Colon (tissue), 2 donors: Measurements from ENCODE around the gene RNF223.
"Not testable (repeated sequence)": the region's sequence is repeated elsewhere in the genome, so short reads cannot be mapped to it uniquely, and the experiment has no call there.

ENCODE experiments used
- FAIRE-seq: peaks from 2 replicates; lab custom pipeline; 2012; peaks lifted over from hg19 to GRCh38; lab: Jason Lieb, UNC
- donor health status: control.
- donor health status: control.

RNF223 gene

DNA sequence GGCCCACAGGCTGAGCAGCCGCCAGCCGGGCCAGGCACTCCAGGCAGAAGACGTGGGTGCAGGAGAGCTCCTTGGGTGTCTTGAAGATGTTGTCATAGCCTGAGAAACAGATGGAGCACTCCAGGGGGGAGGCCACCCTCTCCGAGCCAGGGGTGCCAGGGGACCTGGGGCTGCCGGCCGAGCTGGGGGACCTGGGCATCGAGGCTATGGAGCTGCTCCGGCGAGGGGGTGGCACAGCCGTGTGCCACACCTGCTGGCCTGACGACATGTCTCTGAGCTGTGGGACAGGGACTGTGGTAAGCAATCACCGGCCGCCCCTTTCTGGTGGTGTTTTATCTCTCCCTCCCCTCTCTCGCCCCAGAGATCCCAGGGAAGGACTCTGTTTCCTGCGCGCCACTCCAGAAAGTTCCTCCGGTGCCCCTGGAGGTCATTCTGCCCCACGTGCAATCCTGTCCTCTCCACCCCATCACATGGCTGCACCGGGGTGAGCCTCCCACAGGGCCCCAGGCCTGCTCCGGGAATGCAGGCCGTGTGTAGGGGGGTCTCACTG is 1.7 kb downstream of the RNF223 start:
- FAIRE-seq = no peak

DNA sequence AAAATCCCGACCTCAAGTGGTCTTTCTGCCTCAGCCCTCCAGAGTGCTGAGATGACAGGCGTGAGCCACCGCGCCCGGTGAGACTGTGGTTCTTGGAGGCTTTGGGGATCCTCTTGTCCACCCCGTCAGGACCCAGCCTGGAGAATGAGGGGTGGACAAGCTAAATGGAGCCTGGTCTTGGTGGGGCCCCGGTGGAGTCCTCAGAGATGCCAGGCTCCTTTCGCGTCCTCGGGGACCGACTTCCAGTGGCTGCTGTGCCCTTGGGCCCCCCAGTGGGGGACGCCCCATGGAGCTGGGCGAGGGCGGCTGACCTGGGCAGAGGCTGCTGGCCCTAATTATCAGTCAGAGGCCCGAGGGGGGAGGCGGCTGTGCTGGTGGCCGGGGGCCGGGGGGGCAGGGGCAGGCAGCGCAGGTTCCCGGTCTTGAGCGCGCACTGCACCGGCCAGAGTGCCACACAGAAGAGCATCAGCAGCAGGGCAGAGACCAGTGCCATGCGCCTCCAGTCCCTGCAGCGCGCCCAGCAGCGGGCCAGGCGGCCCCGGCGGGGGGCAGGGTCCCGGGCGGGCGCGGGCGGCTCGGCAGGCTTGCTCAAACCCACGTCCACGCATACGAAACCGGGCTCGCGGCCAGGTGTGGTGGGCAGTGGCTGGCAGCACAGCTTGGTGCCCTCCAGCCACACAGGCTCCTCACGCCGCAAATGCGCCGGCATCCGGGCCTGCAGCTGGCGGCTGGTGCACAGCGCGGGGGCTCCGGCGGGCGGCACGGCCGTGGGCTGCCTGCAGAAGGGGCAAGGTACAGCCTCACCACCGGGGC is 2.4 kb downstream of the RNF223 start:
- no peak for FAIRE-seq

DNA sequence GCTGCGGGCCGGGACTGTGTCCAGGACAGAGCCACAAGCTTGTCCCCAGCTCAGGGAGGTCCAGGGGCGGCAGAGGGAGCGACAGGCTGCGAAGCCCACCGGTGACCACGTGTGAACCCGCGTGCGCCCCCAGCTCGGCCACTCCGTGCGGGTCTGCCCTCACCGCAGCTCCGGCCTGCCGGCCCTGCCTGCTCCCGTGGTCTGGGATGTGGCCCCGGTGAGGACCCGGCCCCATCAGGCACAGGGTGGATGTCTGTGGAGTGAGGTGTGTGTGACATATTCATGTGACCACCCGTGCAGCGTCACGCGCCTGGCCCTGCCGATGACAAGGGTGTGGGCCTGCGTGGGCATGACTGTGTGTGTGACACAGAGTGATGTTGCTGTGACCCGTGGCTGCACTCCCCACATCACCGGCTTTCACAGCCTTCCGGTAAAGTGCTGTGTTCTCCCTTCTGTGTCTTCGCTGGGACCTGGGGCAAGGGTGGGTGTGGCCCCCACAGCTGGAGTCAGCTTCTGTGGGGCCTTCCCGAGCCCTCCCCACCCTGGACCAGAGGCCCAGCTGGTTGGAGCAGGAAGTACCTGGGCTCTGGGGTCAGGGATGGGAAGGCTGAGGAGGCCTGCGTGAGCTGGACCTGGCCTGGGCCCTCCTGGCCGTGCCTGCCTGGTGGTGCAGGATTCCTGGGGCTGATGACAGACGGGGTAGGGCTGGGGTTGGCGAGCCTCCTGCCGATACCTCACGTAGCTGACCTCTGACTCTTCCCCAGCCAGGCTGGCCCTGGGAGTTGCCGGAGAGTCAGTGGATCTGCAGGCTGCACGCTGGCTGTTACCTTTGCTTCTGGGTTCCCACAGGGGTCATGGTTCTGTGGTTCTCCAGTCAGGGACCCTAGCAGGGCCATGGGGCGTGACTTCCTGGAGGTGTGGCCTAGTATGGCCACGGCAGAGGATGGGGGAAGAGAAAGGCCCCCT is 4.1 kb downstream of the RNF223 start:
- FAIRE-seq = no peak

DNA sequence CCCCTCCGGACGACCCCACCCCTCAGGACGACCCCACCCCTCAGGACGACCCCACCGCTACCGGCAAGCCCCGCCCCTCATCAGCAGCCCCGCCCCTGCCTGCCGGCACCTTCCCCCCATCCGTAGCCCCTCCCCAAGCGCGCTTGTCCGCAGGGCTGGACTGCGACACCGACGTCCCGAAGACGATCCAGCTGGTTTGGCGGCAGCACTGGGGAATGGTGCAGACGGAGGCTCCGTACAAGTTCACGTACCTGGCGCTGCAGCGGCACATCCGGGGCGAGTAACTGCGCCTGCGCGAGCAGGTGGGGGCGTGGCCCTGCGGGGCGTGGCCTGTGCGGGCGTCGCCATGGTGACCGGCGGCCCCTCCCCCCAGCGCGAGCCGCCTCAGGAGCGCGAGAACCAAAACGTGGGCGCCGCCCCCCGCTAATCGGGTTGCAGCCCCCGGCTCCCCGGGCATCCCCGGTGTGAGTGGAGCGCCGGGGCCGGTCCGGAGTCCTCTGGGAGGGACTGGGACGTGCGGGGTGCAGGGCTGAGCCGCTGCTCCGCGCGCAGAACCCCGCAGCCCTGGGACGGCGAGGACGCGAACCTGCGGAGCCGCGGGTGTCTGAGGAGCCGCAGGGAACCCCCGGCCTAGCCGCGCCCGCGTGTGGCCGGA is 4.9 kb downstream of the RNF223 start:
- no peak for FAIRE-seq

DNA sequence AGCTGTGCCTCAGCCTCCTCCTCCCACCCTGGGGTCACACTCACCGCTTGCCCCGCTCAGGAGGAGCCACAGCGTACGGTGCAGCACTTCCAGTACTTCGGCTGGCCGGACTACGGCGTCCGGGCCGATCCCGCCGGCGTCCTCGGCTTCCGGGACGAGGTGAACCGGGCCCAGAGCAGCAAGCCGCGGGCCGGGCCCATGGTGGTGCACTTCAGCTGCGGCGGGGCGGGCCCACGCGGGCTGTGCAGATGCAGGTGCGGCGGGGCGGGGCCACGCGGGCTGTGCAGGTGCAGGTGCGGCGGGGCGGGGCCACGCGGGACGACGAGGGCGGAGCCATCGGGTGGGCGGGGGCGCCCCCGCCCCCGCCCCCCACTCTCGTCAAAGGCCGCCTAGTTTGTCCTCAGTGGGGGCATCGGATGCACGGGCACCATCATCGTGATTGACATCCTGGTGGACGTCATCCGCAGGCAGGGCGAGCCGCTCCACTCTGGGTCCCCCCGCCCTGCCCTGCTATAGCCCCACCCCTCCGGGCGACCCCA is 5.5 kb downstream of the RNF223 start:
- no peak for FAIRE-seq

DNA sequence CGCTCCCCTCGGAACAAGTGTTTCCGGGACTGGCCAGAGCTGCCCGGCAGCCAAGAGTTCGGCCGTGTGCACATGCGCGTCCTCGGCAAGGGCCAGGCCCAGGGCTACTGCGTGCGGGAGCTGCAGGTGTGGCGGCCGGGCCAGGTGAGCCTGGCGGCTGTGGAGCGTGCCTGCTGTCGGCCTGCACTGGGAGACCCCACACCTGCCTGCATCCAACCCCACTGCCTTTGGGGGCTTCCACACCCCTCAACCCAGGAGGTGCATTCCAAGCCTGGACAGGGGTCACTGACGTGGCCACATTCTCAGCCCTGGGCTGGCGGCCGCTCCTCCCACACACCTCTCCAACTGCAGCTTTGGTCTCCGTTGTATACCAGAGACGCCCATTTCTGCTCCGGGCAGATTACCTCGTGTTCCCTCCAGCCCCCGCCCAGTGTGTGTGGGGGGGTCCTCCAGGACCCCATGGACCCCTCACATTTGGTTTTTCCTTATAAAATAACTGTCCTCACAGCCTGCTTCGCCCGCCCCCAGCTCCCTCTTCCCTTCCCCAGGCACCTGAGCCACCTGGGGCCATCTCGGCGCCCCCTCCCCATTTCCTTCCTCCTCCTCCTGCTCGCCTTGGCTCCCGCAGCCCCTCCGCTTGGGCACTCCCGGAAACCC is 6.1 kb downstream of the RNF223 start:
- no peak for FAIRE-seq

DNA sequence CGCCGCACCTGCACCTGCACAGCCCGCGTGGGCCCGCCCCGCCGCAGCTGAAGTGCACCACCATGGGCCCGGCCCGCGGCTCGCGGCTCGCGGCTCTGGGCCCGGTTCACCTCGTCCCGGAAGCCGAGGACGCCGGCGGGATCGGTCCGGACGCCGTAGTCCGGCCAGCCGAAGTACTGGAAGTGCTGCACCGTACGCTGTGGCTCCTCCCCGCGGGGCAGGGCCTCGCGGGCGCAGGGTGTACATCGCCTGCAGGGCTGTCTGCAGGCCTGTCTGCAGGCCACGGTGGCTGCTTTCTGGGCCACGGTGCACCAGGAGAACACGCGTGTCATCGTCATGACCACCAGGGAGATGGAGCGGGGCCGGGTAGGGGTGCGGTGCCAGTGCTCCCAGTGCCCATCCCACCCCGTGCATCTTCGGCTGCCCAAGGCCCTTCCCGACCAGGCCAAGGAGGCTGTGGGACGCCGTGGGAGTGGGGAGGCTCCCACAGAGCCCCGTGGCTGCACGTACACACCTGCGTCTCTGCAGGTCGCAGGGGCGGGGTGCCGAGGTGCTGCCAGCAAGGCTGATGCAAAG is 6.7 kb downstream of the RNF223 start:
- FAIRE-seq = no peak

DNA sequence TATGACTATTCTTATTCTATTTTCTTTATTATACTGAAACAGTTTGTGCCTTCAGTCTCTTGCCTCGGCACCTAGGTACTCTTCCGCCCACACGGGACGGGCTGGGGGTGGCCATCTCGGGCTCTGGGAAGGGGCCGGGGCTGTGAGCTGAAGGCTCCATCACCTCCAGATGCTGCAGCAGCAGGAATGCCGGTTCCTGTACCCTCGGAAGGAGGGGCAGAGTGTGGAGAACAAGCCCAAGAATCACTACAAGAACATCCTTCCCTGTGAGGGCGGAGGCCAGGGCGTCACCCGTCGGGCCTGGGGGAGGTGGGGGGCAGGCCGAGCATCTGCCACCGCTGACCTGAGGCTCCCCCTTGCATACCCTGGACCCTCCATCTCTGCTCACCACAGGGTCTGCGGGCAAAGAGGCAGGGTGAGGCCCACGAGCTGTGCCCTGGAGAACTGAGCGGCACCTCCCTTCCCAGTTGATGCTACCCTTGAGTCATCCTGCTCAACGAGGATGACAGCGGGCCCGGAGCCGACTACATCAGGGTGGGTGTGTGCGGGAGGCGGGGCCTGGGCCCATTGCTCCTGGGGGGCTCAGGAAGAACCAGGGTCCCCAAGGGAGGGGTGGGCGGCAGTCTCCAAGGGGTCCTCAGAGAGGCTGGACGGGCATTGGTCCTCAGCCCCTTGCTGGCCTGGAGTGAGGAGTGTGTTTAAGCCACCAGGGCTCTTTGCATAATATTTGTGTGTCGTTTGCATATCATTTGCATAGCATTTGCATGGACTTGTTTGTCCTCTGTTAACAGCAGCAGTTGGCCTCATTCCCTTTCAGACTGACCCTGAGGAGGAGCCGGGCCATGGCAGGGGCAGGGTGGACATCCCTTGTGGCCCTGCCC is 7.5 kb downstream of the RNF223 start:
- no peak for FAIRE-seq

DNA sequence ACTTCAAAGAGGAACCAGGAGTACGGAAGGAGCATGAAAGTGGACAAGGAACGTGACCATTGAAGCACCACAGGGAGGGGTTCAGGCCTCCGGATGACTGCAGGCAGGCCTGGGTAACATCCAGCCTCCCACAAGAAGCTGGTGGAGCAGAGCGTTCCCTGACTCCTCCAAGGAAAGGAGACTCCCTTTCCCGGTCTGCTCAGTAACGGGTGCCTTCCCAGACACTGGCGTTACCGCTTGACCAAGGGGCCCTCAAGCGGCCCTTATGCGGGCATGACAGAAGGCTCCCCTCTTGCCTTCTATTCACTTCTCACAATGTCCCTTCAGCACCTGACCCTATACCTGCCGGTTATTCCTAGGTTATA is 8.2 kb downstream of the RNF223 start:
- not testable (repeated sequence) for FAIRE-seq

DNA sequence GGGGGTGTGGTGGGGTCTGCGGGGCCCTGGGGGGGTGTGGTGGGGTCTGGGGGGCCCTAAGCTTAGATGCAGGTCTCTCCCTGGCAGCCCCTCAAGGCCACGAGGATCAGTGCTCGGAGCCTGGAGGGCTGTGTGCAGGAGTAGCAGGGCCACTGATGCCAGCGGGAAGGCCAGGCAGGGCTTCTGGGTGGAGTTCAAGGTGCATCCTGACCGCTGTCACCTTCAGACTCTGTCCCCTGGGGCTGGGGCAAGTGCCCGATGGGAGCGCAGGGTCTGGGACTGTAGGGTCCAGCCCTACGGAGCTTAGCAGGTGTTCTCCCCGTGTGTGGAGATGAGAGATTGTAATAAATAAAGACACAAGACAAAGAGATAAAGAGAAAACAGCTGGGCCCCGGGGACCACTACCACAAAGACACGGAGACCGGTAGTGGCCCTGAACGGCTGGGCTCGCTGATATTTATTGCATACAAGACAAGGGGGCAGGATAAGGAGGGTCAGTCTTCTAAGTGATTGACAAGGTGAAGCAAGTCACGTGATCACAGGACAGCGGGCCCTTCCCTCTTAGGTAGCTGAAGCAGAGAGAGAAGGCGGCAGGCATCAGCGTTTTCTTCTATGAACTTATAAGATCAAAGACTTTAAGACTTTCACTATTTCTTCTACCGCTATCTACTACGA is 8.7 kb downstream of the RNF223 start:
- no peak for FAIRE-seq

DNA sequence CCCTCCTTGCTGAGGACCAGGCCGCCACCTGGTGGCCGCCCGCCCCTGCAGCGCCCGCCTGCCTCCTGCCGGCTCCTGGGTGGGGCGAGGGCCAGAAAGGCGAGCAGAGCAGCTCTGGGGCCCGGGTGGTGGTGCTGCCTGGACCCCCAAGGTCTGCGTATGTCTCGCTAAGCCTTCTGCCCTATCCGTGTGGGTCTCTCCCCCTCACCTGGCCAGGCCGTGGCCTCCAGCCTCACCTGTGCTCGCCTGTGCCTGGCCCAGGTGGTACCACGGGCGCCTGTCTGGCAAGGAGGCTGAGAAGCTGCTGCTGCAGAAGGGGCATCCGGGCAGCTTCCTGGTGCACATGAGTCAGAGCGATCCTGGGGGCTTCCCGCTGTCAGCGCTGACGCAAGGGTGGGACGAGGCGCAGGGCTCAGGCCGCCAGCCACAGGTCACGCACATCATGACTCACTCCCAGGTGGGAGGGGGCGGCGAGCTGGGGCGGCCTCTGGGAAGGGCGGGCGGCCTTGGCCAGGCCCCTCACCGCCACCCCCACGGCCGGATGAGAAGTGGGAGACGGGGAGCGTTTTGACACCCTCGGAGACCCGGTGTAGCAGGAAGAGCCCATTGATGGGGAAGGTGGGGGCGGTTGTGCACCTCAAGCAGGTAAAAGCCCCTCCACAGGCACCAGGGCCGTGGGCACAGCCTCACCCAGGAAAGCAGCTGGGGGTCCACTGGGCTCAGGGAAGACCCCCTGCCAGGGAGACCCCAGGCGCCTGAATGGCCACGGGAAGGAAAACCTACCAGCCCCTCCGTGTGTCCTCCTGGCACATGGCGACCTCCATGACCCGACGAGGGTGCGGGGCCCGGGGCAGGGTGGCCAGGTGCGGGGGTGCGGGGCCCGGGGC is 9.9 kb downstream of the RNF223 start:
- FAIRE-seq = no peak

DNA sequence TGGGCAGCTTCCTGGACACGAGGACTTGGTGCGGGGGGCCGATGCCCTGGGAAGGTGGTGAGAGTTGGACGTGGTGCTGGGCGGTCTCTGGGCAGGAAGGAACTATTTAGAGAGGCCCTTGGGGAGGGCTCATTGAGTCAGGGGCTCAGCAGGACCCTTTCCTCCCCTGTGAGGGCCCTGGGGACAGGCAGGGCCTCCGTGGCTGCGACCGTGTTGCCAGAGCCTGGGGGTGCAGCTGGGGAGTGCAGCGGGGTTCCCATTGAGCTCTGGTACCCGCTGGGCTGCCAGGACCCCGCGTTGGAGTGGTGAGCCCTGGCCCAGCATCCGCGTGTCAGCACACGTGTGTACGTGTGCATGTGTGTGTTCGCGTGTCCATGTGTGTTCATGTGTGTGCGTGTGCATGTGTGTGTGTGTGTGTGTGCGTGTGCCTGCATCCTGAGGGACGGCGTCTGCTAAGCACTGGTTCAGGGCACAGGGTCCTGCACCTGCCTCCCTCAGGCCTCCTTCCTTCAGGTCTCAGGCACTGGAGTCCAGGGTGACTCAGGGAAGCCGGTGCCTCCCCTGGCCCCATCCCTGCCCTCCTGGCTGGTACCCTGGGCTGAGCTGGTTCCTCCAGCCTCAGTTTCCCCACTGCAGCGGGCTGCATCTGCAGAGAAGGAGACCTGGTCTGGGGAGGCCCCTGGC is 10.7 kb downstream of the RNF223 start:
- no peak for FAIRE-seq

DNA sequence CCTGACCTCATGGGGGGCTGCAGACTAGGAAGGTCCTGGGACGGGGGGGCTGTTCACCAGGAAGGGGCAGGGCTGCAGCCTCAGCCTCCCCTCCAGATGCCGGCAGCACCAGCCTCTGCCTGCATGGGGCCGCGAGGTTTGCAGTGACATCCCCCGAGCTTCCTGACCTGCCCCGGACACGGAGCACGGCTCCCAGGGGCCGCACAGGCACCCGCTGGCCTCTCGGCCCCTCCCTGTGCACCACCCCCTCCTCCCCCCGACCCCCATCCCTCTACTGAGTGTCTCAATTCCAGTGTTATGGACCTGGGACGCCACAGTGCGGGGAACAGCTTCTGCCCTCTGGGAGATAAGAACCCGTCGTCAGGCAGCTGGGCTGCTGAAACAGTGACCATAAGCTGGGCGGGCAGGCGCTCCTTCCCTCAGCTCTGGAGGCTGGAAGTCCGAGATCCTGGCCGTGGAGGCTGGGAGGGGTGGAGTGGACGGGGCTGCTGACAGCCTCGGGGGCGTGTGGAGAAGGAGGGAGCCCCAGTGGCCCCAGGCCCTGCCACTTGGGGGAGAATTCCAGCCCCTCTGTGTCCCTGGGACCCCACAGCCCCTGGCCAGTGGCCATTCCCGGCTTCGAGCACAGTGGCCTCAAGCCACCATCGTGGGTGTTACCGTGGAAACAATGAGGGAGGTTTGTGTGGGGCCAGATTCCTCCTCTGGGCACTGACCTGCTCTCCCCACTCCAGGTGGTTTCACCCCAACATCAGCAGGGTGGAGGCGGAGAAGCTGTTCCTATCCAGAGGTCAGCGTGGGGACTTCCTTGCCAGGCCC is 11.6 kb downstream of the RNF223 start:
- FAIRE-seq = no peak

DNA sequence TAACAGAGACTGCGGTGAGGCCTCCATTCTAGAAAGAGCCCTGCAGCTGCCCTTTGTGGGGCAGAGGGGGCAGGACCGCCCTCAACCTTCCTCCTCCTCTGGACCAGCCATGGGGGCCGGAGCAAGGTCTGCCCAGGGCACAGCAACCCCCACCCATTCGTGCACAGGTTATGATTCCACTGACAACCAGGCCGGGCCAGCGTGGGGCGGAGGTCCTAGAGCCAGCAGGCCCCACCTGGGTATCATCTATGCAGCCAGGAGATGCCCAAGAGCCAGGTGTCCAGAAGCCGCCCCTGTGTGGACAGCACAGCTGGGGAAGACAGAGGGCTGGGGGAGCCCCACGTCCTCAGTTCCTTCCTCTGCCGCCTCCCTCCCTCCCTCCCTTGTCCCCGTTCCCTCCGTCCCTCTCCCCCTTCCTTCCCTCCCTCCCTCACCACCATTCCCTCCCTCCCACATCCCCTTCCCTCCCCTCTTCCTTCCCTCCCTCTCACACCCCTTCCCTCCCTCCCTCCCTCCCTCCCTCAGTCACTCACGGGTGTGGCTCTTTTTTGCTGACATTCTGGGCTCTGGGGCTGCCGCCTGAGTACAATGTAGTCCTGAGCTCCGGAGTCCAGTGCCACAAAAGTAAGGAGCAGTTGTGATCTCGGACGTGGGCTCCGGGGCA is 12.3 kb downstream of the RNF223 start:
- FAIRE-seq = no peak

DNA sequence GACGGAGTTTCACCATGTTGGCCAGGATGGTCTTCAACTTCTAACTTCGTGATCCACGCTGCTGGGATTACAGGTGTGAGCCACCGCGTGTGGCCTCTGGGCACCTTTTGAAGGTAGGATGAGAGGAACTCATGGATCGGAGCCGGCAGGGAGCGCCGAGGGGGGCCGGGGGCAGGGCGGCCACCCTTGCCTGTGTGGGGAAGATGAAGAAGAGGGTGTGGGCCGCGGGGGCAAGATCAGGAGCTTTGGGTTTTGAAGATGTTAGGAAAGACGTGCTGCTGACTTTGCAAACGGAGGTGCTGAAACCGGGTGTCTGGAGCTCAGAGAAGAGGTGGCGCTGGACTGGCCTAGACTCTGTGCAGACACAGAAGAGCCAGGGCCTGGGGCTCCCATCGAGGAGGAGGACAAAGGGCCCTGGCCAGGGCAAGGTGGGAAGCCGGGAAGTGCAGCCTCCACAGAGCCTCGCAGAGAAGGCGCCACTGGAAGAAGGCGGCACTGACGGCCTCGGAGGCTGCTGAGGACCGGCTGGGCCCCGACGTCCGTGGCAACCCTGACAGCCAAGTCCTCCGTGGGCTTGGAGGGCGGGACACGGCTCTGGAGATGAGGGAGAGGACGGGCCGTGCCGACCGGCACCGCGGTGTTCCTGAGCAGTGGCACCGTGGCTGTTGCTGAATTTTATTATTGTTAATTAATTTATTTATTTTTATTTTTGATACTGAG is 13.7 kb downstream of the RNF223 start:
- no peak for FAIRE-seq
